HG02571 (cell line): ENCODE measurements around the gene RXRB.

Experiments used
- ATAC-seq: cut with Tn5 transposase; IDR thresholded peaks from one replicate; pipeline ENCODE4 v1.9.1; 2021; ENCODE audit warnings: mild to moderate bottlenecking, moderate library complexity; ENCODE audit not compliant: unreplicated experiment

Gene RXRB

DNA sequence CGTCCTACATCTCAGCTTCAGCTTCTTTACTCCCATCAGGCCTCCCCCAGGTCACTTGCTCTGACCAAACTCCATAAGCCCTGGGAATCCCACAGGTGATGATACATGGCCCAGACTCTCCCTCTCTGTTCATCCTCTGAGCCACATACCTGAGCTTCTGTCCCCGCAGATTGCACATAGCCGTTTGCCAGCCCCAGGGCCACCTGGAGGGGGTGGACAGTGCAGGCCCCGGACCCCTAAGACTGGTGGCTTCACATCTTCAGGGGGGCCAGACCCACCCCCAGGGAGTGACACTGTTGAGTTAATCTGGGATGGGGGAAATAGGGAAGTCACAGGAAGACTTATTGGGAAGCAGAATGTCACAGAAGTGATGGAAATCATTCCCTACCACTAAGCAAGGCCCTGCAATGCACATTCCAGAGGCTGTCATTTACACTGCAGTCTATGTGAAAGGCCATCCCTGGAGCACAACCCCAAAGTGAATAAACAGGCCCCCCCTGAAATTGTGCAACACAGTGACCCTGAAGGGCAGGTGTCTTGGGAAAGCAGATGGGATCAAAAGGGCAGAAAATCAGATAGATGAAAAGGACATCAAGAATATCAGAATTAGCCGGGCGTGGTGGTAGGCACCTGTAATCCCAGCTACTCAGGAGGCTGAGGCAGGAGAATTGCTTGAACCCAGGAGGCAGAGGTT, 2.2 kb downstream of the RXRB start:
- ATAC-seq = no peak

DNA sequence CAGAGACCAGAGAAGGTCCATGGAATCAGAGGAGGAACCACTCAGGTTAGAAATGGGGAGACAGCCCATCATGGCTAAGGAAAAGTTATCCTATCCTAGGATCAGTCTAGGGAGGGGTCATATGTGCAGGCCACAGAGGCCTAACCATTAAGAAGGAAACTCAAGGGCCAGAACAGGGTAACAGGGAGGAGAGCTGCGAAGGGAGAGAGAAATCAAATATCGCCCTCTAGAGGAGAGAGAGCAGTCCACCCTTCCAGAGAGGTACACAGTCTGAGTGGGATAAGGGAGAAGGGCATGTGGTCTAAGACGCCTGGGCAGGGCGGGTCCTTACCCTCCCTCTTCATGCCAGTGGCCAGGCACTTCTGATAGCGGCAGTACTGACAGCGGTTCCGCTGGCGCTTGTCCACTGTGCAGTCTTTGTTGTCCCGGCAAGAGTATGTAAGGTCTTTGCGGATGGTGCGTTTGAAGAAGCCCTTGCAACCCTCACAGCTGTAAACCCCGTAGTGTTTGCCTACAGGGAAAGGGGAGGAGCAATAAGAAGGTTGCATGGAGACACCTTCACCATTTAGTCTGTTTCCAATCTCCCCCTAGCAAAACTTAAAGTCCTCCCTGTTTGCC, 2.9 kb downstream of the RXRB start:
- ATAC-seq = no peak

DNA sequence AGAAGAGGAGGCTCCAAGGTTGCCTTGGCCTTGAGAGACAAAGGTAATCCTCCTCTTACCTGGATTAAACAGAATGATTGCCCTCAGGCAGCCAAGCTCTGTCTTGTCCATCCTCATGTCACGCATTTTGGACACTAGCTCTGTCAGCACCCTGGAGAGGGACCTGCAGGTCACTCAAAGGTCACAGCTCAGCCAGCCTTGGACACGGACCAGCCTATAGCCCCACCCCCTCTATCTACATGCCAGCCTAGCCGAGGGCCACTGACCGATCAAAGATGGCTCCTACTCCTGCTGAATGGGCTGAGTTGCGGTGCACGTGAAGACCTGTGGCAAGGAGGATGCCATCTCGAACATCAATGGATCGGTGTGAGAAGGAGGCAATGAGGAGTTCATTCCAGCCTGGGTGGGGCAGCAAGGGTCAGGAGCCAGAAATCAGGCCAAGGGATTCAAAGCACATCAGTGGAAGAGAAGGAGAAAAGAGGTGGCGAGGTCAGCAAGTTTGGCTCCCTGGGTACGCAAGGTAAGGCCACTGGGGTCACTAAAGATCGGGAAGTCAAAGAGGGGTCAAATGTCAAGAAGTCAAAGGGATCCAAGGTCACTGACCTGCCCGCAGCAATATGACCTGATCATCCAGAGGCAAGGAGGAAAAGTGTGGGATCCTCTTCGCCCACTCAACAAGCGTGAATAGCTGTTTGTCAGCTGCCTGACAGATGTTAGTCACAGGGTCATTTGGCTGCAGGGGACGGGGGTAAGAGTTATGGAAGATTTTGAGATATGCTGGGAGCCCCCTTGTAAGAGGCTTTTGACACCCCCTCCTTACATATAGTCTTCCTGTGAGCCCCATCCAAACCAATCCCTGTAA, 4.9 kb downstream of the RXRB start:
- ATAC-seq = no peak

DNA sequence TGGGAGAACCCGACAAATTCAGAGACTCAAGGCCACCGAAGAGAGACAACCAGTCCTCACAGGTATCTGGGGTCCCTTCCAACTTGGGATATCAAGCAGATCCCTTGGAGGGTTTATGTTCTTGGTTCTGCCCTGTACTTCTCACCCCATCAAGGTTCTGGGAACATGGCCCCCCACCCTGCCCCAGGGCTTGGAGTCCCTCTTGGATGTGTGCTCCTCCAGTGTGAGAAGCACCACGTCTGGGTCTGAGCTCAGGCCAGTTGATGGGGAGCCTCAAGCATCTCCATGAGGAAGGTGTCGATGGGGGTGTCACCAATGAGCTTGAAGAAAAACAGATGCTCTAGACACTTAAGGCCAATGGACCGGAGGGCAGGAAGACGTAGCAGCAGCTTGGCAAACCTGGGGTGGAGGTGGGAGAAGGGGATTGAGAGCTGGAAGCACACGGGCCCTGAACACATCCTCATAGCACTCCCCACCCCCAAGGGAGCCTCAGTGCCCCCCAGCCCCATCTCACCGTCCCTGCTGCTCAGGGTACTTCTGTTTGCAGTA, 6.0 kb downstream of the RXRB start:
- ATAC-seq = no peak

DNA sequence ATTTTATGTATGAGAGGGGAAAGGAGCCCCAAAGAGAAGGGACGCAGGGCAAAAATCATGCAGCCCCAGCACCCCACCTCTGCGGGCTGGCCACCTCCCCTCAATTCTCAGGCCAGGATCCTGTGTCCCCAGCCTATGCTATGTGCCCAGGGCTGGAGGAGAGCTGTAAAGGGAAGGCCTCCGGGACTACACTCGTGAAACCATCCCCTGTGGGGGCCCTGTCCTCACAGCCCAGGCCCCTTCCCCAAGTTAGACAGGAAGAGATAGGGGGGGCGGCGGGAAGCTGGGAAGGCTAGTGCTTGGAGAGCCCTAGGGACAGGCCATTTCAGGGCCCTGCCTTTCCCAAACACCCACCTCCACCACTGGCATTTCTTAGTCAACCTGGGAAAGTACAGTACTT, 6.8 kb downstream of the RXRB start:
- ATAC-seq = no peak

DNA sequence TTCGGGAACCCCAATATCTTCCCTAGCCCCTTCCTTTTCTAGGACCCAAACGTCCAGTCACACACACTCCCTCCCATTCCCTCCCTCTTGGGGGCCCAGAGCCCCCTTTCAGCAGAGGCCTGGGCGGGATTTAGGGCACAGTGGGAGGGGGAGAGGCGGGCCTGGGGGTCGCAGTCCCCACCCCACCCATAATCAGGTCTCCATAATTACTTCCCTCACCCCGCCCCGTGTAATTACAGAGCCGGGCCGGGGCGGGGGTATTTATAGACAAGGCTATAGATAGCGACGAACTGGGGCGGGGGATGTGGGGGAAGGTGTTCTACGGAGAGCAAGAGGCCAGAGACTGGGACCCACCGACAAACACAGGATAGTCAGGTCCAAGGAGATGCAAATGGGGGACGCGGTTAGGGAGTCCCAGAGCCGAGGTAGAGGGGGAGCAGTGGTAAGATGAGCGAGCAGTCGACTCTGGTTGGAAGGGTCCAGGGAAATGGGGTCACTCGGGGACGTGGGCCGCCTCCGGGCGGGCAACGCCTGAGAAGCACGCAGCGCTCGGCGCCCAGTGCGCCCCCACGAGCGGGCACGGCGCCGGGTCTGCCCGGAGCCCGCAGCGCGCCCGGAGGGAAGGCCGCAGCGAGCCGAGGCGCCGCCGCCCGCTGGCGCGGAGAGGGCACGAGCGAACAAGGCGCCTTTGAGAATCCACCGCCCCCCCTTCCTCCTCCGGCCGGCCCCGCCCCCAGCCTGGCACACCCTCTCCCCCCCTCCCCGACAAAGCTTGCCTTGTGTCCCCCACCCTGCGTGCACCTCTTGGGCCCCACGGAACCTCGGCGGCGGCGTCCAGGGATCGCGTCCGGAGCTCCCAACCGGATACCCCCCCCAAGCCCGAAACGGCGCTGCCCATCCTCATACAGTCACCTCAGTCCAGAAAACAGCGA, 7.5 kb downstream of the RXRB start:
- no peak for ATAC-seq

DNA sequence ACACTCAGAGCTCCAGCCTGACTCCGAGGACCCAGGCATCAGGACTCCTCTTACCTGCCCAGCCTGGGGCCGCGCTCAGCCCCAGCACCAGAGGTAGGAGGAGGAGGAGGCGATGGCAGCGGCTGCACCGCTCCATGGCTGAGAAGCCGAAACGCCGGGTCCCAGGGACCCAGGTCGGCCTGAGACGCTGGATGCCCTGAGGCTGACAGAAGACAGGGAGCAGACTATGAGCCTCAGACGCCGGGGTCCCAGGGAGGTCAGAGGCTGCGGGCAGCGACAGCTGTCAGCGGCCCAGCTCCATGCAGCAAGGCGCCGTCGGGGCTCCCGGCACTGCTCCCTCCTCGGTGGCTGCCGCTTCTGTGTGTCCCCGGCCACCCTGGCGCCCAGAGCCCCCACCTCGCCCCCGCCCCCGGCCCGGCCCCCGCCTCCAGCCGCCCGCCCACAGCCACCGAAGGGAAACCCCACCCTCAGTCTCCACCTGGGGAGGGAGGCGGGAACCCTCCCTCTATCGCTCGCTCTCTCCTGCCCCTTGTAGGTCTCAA, 8.3 kb downstream of the RXRB start, which contains the start of gene COL11A2:
COL11A2 (minus strand) TSS at position 363 of the 542 bp plus-strand sequence; CDS start at position 136, 227 bp downstream.
- ATAC-seq = no peak

DNA sequence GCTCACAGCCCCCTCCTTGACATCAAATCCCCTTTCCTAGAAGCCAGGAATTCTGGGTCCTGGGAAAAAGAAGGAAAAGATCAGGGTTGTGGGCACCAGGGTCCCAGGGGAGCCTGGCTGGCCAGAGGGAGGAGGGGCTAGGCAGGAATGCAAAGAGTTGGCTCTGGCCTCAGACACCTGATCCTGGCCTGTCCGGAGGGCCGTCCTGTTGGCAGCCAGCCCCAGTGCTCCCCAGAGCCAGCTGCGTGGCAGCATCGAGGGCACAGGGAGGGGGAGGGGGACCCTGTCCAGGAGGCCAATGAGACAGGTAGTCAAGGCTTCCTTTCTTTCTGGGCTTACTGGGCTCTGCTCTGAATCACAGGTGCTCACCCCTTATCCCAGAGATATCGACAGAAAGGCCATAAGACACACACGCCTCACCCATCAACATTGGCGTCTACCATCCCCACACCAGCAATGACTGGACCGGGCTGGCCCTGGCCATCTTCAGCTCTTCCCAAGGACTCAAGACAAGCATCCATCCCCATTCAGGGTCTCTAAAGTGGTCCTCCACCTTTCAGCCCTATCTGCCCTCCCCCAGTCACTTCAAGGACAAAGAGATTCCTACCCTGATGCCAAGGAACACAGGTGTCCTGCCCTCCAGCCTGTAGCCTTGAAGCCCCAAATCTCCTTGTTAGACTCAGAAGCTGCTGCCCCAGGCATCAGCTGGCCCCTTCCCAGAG, 8.9 kb downstream of the RXRB start:
- ATAC-seq = no peak

DNA sequence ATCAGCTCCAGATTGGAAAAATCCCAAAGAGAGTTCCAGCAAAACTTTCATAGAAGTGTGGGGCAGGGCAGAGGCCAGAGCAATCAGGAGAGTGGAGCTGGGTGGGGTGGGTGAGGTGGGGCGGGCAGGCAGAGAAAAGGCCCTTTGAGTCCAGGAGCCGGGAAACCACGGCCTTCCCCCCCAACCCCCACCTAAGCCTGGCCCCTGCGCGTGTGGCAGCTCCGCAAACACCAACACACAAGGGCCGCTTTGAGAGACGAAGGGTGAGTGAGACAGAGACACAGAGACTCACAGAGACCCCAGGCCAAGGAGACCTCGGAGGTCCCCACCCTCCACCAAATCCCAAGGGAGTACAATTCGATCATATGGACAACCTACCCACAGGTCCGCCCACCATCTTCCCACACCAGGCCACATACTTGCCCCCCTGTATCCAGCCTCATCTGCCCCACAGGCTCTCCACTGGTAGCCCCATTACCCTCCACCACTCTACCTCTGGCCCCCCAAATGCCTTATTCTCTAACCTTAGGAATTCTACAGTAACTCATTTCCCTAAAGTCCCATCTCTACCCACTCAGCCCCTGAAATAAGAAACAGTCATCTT, 9.9 kb downstream of the RXRB start:
- no peak for ATAC-seq

DNA sequence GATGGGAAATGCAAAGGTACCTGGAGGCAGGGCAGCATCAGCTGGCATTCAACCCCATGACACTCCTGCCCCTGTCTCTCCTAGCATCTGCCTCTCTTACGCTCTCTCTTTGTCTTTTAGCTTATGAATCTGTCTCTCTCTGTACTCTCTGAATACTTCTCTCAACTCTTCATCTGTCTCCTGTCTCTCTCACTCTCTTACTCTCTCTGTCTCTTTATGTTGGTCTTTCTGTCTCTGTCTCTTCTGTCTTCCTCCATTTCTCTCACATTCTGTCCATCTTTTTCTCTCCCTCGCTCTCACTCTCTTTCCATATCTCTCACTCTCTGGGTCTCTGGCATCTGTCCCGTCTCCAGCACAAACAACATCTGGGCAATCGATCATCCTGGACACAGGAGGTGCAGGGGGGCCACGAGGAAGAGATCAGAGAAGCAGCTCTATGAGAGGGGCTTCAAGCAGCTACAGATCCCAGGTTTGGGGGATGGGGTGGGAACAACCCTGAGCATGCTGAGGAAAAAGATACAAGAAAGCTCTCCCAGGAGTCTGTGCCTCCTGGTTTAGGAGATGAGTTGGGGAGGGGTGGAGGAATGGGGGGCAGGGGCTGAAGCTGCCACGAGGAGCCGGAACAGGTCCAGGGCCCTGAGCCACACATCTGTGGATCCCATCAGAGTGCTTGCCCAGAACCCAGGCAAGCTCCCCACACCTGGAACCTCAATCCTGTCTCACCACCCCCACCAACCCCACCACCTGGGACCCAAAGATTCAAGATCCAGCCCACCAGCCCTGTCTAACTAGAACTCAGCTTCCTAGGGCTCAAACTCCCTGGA, 10.6 kb downstream of the RXRB start:
- no peak for ATAC-seq

DNA sequence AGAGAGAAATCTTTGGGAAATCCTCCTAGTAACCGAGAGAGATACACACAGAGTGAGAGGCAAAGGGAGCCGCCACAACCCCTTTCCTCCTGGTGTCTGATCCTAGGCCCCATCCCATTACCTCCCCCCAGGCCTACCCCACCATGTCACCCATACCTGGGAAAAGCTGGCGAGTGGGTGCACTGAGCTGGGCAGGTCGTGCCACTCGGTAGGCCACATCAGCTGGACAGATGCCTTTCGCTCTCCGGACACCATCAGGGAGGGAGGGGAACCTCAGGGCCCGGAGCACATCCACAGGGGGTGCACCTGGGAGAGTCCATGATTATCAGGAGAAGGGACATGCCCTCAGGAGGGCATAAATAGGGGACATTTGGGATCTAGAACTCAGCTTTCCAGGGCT, 11.3 kb downstream of the RXRB start:
- ATAC-seq = no peak

DNA sequence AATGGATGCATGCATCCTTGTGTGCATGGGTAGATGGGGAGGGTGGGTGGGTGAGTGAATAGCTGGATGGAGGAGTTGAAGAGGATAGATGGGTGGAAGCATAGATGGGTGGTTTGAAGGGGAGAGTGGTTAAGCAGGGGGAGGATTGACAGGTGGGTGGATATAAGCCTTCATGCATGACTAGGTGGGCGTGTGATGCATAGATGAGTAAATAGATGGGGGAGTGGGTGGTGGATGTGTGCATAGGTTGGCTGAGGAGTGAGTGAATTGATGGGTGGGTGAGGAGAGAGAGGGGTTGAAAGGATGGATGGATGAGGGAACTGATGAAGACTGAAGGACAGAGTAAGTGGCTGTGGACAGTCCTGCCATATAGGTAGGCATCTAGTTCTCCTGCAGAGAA, 12.7 kb downstream of the RXRB start:
- no peak for ATAC-seq

DNA sequence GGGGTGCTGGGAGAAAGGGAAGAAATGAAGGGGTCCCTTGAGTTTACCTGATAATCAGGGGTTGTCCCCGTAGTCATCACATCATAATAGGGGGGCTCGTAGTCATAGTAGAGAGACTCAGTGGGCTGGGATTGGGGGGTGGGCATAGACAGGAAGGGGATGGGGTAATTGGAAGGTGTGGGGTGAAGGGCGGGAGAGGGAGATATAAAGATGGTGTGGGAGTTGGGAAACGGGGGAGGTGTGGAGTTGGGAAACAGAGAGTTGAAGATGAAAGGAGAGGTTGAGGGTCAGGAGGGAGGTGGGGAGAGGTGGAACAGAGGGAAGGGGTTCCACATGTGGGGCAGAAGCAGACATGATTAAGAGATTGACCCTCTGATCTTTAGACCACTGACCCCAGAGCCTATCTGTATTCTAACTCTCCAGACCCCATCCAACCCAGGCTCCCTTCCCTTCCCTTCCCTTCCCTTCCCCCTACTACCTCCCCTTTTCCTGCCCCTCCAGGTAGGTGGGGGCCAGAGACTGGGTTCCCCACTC, 14.7 kb downstream of the RXRB start:
- no peak for ATAC-seq

DNA sequence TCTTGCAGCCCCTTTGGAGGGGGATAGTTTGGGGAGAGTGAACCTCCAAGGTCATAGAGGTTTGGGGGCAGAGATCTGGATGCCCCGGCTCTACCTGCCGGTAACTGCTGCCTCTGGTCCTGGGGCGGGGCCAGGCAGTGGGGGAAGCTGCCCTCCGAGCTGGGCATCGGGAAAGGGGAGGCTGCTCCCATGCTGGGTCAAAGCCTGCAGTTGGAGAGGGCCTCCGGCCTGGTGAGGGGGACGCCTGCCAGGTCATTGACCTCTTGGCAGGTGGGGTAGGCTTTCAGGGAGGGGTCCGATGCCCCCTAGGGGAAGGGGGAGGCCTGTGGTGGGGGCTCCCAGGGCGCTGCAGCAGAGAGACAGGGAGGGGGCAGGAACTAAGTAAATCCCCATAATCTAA, 15.3 kb downstream of the RXRB start:
- ATAC-seq = no peak

DNA sequence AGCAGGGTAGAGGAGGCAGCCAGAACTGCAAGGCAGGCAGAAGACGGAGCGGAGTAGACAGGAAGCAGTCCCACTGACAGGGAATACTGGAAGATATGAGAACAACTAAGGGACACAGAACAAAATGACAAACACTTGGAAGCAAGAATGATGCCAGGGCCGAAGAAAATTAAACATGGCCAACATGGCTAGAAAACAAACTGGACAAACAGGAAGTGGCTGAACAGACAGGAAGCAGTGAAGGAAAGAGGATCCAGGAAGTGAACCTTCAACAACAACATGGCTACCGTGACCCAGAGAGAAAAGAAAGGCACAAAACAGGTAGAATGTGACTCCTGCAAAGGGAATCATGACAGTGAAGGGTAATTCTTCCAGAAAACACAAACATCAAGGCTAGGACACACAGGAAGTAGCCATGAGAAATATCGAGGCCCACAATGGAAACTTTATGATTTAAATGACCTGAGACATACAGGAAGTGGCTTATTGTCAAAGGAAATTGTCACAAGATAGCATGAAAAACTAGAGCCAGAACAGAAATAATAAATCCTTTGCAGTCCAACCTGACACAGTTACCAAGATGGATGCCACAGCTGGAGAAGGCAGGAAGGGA, 17.3 kb downstream of the RXRB start:
- no peak for ATAC-seq

DNA sequence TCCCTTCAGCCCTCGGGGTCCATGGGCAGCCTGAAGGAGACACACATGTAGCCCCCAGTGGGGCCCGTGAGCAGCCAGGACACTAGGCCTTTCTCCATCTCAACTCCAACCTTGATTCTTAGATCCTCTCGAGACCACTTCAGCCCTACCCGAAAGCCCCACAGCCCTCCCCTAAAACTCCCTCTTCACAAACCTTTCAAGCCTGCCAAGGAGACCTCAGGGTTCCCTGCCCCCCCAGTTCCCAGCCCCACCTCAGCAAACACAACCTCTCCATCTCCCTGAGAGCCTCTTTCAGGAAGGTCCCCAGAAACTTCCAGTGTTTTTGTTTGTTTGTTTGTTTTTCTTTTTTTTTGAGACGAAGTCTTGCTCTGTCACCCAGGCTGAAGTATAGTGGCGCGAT, 19.3 kb downstream of the RXRB start:
- no peak for ATAC-seq

DNA sequence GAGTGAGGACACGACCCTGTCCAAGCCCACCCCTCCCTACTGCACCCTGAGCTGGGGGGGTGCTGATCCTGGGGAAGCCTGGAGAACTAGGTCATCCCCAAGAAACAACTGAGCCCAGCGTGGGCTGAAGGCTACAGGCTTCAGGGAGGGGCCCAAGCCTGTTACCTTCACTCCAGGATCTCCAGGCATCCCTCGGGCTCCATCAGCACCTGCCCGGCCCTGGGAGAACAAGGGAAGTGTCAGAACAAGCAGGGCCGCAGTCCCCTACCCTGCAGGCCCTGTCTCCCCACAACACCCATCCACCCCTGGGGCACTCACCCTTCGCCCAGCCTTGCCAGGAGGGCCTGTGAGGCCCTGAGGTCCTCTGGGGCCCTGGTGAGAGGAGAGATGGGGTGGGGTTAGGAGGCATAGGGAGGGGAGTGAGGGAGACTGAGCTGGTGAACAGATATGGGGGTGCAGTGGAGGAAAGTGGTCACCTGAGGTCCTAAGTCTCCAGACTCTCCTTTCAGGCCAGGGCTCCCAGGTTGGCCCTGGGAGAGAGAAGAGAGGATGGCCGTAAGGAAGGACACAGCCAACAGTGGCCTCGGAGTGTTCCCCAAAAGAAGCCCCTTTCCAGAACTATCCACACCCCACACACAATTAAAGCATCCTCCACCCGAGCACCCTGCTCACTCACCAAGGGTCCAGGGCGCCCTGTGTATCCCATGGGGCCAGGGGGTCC, 21.6 kb downstream of the RXRB start:
- no peak for ATAC-seq
